HFFc6 (cell line): ENCODE measurements around the gene SCAP. TPM values are rescaled to one million over a fixed set of nuclear protein-coding genes. Genes with fewer than 3 reads are reported as not detected.
A peak's percentile ranks its signal among the peaks of the same experiment; 100 is the strongest.

Experiments
- DNase-seq: peaks from one replicate; pipeline ENCODE4 v3.0.0-alpha.2; 2018
- H3K27ac Mint-ChIP-seq: 2 replicates; pipeline ENCODE4 v1.8.0; 2020; ENCODE audit warnings: mild to moderate bottlenecking, mixed read lengths
- H3K27me3 Mint-ChIP-seq: 2 replicates; pipeline ENCODE4 v1.8.0; 2021; ENCODE audit warnings: mild to moderate bottlenecking, moderate library complexity, mixed read lengths; ENCODE audit not compliant: insufficient read depth
- H3K36me3 Mint-ChIP-seq: 2 replicates; pipeline ENCODE4 v1.8.0; 2021; ENCODE audit warnings: low read depth, mixed read lengths
- H3K4me1 Mint-ChIP-seq: 2 replicates; pipeline ENCODE4 v1.8.0; 2020; ENCODE audit warnings: low read depth, mixed read lengths
- H3K4me3 Mint-ChIP-seq: 2 replicates; pipeline ENCODE4 v1.8.0; 2020; ENCODE audit warnings: mild to moderate bottlenecking, moderate library complexity, mixed read lengths
- H3K9me3 Mint-ChIP-seq: 2 replicates; pipeline ENCODE4 v1.8.0; 2020; ENCODE audit warnings: mild to moderate bottlenecking, mixed read lengths
- CTCF ChIP-seq: fragments of 200-600 bp; sonication (generic); IDR thresholded peaks from 2 replicates; pipeline ENCODE4 v1.5.0; 2021; ENCODE audit warnings: antibody characterized with exemption, mild to moderate bottlenecking
- total RNA-seq, 6 experiments: library from RNA; stranded (reverse); fragmentation: NEBNext Ultra II Directional; extraction: Animal tissue kit (Norgen Biotek cat#: 25700); gene quantifications; 2 replicates in 1 of 6; 3 replicates in 5 of 6; pipeline ENCODE4 v1.2.3, GENCODE V29; 2021

The SCAP gene
- total RNA-seq, 6 experiments from 2014 or later = 48.3 to 63.3 (median 54.9) TPM

- Mint-ChIP-seq H3K4me1 (peaks cover 4% of the 10 kb centered on the region), H3K4me3 (no peak overlapping the region), H3K36me3 (peaks cover 17% of the 10 kb centered on the region), H3K27me3 (peaks cover 19% of the 10 kb centered on the region), H3K27ac (no peak overlapping the region), H3K9me3 (no peaks in the 10 kb centered on the region)
- TF ChIP-seq CTCF = no peak
- DNase-seq = no peak
These were observed 59.7 kb downstream of the SCAP start for GRCh38 chr3:47416041-47416440.

GRCh38 chr3:47414666-47415587, 60.8 kb downstream of the SCAP start:
- Mint-ChIP-seq H3K4me3 (no peak overlapping the region), H3K27ac (peak overlapping the region; percentile 24), H3K36me3 (peaks cover 17% of the 10 kb centered on the region), H3K4me1 (no peaks in the 10 kb centered on the region), H3K27me3 (peaks cover 19% of the 10 kb centered on the region), H3K9me3 (no peaks in the 10 kb centered on the region)
- no peak for TF ChIP-seq CTCF
- DNase-seq = no peak

GRCh38 chr3:47414161-47414564, 61.6 kb downstream of the SCAP start:
- Mint-ChIP-seq H3K9me3 (no peaks in the 10 kb centered on the region), H3K36me3 (peaks cover 15% of the 10 kb centered on the region), H3K27ac (no peak overlapping the region), H3K4me1 (no peaks in the 10 kb centered on the region), H3K4me3 (no peak overlapping the region), H3K27me3 (peaks cover 15% of the 10 kb centered on the region)
- DNase-seq = no peak
- TF ChIP-seq CTCF = no peak

- H3K9me3 Mint-ChIP-seq = no peaks in the 10 kb centered on the region
- peaks cover 12% of the 10 kb centered on the region; the same call in 1 of the 2 replicates for H3K36me3 Mint-ChIP-seq
- no peaks in the 10 kb centered on the region for H3K4me1 Mint-ChIP-seq
- peaks cover 11% of the 10 kb centered on the region for H3K27me3 Mint-ChIP-seq
- TF ChIP-seq CTCF = no peak
- H3K27ac Mint-ChIP-seq = no peak overlapping the region
- no peak for DNase-seq
- no peak overlapping the region for H3K4me3 Mint-ChIP-seq
These were observed 62.0 kb downstream of the SCAP start for GRCh38 chr3:47413751-47414150.

- Mint-ChIP-seq H3K9me3 (no peaks in the 10 kb centered on the region), H3K36me3 (peaks cover 12% of the 10 kb centered on the region; the same call in 1 of the 2 replicates), H3K4me1 (no peaks in the 10 kb centered on the region), H3K27me3 (peaks cover 14% of the 10 kb centered on the region), H3K27ac (no peak overlapping the region), H3K4me3 (no peak overlapping the region)
- TF ChIP-seq CTCF = peak; percentile 48
- no peak for DNase-seq
These were observed 62.8 kb downstream of the SCAP start for GRCh38 chr3:47412842-47413520.
